ENCODE results near the gene TRPV6.
A peak's percentile ranks its signal among the peaks of the same experiment; 100 is the strongest.

TRPV6 gene

DNA sequence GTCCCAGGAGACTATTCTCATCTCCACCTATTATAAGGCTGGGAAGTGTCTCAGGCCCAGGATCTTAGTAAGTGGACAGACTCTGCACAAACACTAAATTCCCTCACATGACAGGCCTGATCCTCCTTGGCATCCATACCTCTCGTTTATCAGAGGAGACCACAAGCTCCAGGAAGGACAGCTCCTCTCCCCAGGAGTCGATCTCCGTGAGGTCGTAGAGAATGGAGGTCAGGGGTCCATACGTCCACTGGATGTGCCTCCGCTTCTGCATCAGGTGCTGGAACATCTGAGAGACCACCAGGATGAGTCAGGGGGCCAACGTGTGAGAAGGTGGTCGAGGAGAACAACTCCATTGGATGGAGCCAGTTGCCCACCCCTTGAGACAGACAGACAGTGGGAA, 42.4 kb upstream of the TRPV6 start:
- TF ChIP-seq CTCF (IDR thresholded peaks at IDR 0.05; ENCODE audit: control insufficient read depth, extremely low read depth, insufficient read depth), result no peak
- H3K4me3 ChIP-seq (ENCODE audit: low read depth, low read length), result no peak overlapping the region
- no peak for DNase-seq (ENCODE audit: low read depth)

GRCh38 chr7:142927085-142927745, 41.7 kb upstream of the TRPV6 start:
- TF ChIP-seq CTCF (IDR thresholded peaks at IDR 0.05; ENCODE audit: control insufficient read depth, extremely low read depth, insufficient read depth), result no peak
- peak; percentile 84 for DNase-seq (ENCODE audit: low read depth)
- no peak overlapping the region for H3K4me3 ChIP-seq (ENCODE audit: low read depth, low read length)

DNA sequence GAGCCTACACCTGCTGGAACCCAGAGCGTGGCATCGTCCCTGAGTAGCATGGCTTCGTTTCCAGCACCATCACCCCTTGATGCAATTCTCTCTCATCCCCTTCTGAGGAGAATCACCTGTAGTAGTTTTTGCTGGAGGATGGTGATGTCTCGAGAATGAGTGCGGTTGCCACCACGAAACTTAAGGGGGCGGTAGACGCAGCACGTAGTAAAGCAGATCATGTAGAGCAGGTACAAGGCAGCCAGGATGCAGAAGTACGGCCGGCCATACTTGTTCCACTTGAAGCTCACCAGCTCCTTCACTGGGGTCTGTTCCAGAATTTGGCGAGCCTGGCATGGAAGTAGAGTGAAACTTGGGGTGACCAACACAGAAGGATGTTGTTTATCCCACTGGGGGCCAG, 39.9 kb upstream of the TRPV6 start:
- no peak for DNase-seq (ENCODE audit: low read depth)
- H3K4me3 ChIP-seq (ENCODE audit: low read depth, low read length), result no peak overlapping the region
- TF ChIP-seq CTCF (IDR thresholded peaks at IDR 0.05; ENCODE audit: control insufficient read depth, extremely low read depth, insufficient read depth), result no peak

GRCh38 chr7:142923391-142923790, 37.8 kb upstream of the TRPV6 start:
- DNase-seq (ENCODE audit: low read depth), result no peak

GRCh38 chr7:142919656-142920055, 34.1 kb upstream of the TRPV6 start:
- no peak for DNase-seq (ENCODE audit: low read depth)
- TF ChIP-seq CTCF (IDR thresholded peaks at IDR 0.05; ENCODE audit: control insufficient read depth, extremely low read depth, insufficient read depth), result no peak

More at GRCh38 chr7:142923391-142923790, 37.8 kb upstream of the TRPV6 start:
- H3K4me3 ChIP-seq (ENCODE audit: low read depth, low read length), result no peak overlapping the region
- TF ChIP-seq CTCF (IDR thresholded peaks at IDR 0.05; ENCODE audit: control insufficient read depth, extremely low read depth, insufficient read depth), result no peak

DNA sequence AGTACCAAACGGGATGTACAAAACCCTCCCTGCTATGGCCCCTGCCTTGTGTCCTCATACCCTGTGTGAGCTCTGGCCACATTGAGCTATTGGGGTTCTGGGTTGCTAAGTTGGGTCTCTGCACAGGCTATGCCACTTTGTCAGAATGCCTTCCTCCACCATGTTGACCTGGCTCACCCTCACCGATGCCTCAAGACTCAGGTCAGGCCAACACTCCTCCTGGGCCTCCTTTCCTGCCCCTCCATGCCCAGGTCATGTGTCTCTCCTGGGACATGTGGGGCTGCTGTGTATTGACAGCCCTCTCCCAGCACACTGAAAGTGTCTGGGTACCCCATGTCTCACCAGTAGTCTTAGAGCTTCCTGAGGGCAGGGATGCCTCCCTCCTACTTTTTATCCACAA, 33.4 kb upstream of the TRPV6 start:
- DNase-seq (ENCODE audit: low read depth), result no peak
- no peak overlapping the region for H3K4me3 ChIP-seq (ENCODE audit: low read depth, low read length)
- TF ChIP-seq CTCF (IDR thresholded peaks at IDR 0.05; ENCODE audit: control insufficient read depth, extremely low read depth, insufficient read depth), result no peak

More at GRCh38 chr7:142919656-142920055, 34.1 kb upstream of the TRPV6 start:
- no peak overlapping the region for H3K4me3 ChIP-seq (ENCODE audit: low read depth, low read length)

DNA sequence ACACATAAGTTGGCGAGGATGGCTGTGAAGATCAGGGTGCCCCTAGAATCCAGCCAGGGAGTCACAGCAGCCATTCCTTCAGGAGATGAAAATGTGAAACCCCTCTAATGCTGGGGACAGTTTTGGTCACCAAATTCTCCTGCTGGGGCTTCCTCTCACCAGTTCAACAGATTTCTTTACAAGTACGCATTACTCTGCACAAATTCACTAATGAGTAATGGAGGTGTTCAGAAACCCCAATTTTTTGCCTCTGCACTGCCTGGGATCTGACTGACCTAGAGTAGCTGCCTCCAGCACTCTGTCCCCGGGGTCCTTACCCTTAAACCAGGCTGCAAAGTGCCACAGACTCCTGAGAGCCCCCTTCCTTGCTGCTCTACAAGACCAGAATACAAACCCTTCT, 31.9 kb upstream of the TRPV6 start:
- TF ChIP-seq CTCF (IDR thresholded peaks at IDR 0.05; ENCODE audit: control insufficient read depth, extremely low read depth, insufficient read depth), result no peak
- H3K4me3 ChIP-seq (ENCODE audit: low read depth, low read length), result no peak overlapping the region
- DNase-seq (ENCODE audit: low read depth), result no peak

Data from LNCaP clone FGC (cell line).